Prostate gland (tissue), 2 donors: ENCODE data around the gene DESI1.

Experiments used
- POLR2A ChIP-seq: fragments of 450-650 bp; IDR thresholded peaks from one replicate; pipeline ENCODE4 v1.6.1; 2016; ENCODE audit warnings: antibody characterized with exemption, mild to moderate bottlenecking
- TF ChIP-seq, protein P1 (sequence below), 4 experiments: fragments of 200-600 bp in 2 of 4; fragments of 450-650 bp in 2 of 4; sonication (generic) in 2 of 4; IDR thresholded peaks; 1 replicate in 3 of 4; 2 replicates in 1 of 4; pipeline ENCODE4 v1.5.1; 2016 to 2019; ENCODE audit warnings: antibody characterized with exemption in 4 of 4, mild to moderate bottlenecking in 2 of 4, moderate library complexity in 2 of 4

DNA sequence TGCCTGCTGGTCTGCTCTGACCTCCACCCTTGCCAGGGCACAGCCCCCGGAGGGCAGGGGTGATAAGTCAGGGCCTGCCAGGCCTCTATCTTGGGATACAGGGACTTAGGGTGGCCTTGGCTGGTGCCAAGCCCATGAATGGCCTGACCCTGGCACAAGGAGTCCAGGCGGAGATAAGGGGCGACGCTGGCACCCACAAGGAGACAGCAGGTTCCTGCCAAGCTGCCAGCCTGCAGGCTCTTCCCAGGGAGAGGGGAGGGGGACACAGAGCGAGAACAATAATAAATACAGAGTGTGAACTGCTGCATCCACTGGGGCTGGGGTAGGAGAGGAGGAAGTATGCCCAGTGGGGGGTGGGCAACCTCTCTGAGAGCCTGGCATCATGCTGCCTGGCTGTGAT, 59.1 kb downstream of the DESI1 start:
- TF ChIP-seq, protein P1, sequence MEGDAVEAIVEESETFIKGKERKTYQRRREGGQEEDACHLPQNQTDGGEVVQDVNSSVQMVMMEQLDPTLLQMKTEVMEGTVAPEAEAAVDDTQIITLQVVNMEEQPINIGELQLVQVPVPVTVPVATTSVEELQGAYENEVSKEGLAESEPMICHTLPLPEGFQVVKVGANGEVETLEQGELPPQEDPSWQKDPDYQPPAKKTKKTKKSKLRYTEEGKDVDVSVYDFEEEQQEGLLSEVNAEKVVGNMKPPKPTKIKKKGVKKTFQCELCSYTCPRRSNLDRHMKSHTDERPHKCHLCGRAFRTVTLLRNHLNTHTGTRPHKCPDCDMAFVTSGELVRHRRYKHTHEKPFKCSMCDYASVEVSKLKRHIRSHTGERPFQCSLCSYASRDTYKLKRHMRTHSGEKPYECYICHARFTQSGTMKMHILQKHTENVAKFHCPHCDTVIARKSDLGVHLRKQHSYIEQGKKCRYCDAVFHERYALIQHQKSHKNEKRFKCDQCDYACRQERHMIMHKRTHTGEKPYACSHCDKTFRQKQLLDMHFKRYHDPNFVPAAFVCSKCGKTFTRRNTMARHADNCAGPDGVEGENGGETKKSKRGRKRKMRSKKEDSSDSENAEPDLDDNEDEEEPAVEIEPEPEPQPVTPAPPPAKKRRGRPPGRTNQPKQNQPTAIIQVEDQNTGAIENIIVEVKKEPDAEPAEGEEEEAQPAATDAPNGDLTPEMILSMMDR (IDR thresholded peaks at IDR 0.05): no peak
- TF ChIP-seq POLR2A: no peak
